CD4-positive, alpha-beta memory T cell (primary cell): Measurements from ENCODE around the gene PHB1. TPM values are rescaled to one million over a fixed set of nuclear protein-coding genes. Genes with fewer than 3 reads are reported as not detected.

Experiments
- CTCF ChIA-PET: fragments of 350-600 bp; sonication (Branson Sonifier 250); formaldehyde crosslinking; loops from one replicate; lab custom pipeline; 2021; ENCODE audit warnings: inconsistent platforms; ENCODE audit not compliant: partially characterized antibody; lab: Charles Lee
- POLR2A ChIA-PET: fragments of 350-600 bp; sonication (Branson Sonifier 250); formaldehyde crosslinking; loops from one replicate; lab custom pipeline; 2021; ENCODE audit not compliant: partially characterized antibody; lab: Charles Lee
- DNase-seq, 5 donors: peaks; one replicate each; pipeline versions ENCODE4 v3.0.0 to v3.0.0-alpha.2; 2020 to 2022; ENCODE audit warnings: mixed read lengths in 1 of 5
- H3K27ac ChIP-seq: one replicate; pipeline ENCODE4 v1.7.0; 2013; ENCODE audit warnings: low read depth, low read length
- H3K27me3 ChIP-seq: 2 replicates; pipeline ENCODE4 v1.7.0; 2013; ENCODE audit warnings: mild to moderate bottlenecking, low read length, moderate library complexity; ENCODE audit not compliant: insufficient read depth
- H3K36me3 ChIP-seq: 2 replicates; pipeline ENCODE4 v1.7.0; 2013; ENCODE audit warnings: mild to moderate bottlenecking, low read length, moderate library complexity; ENCODE audit not compliant: insufficient read depth
- H3K4me1 ChIP-seq: 2 replicates; pipeline ENCODE4 v1.7.0; 2013; ENCODE audit warnings: mild to moderate bottlenecking, low read length, moderate library complexity; ENCODE audit not compliant: insufficient read depth
- H3K4me3 ChIP-seq, 2 donors: one replicate each; pipeline ENCODE4 v1.7.0; 2013; ENCODE audit warnings: low read length in 2 of 2, mild to moderate bottlenecking in 1 of 2
- H3K9me3 ChIP-seq, 2 donors: one replicate each; pipeline ENCODE4 v1.7.0; 2013; ENCODE audit warnings: low read length in 2 of 2, control low read depth in 1 of 2; ENCODE audit not compliant: control insufficient read depth in 1 of 2
- H3K27ac Mint-ChIP-seq, 7 donors: one replicate each; pipeline ENCODE4 v1.8.0; 2020 to 2021; ENCODE audit warnings: mixed read lengths in 7 of 7, mild to moderate bottlenecking in 6 of 7, inconsistent platforms in 3 of 7, moderate library complexity in 3 of 7
- H3K27me3 Mint-ChIP-seq, 2 donors: one replicate each; pipeline ENCODE4 v1.8.0; 2020 to 2021; ENCODE audit warnings: mixed read lengths in 2 of 2
- H3K36me3 Mint-ChIP-seq, 2 donors: one replicate each; pipeline ENCODE4 v1.8.0; 2020 to 2021; ENCODE audit warnings: mixed read lengths in 2 of 2, inconsistent platforms in 1 of 2, mild to moderate bottlenecking in 1 of 2
- H3K4me1 Mint-ChIP-seq, 4 donors: one replicate each; pipeline ENCODE4 v1.8.0; 2020 to 2021; ENCODE audit warnings: mixed read lengths in 4 of 4, mild to moderate bottlenecking in 1 of 4
- H3K4me3 Mint-ChIP-seq, 8 donors: one replicate each; pipeline ENCODE4 v1.8.0; 2020 to 2021; ENCODE audit warnings: mixed read lengths in 8 of 8, mild to moderate bottlenecking in 7 of 8, moderate library complexity in 6 of 8, inconsistent platforms in 3 of 8
- H3K9me3 Mint-ChIP-seq, 8 donors: one replicate each; pipeline ENCODE4 v1.8.0; 2020 to 2021; ENCODE audit warnings: mixed read lengths in 8 of 8, mild to moderate bottlenecking in 5 of 8, inconsistent platforms in 3 of 8, moderate library complexity in 1 of 8
- intact Hi-C: fragments of 100-400 bp; cut with micrococcal nuclease; formaldehyde crosslinking; loops from one replicate; pipeline ENCODE4 v1.15.1; 2023
- polyA plus RNA-seq, 2 donors: library from polyadenylated mRNA; unstranded; fragments of 300-500 nt; fragmentation: Illumina TruSeq; gene quantifications; one replicate each; pipeline ENCODE4 v1.2.3, GENCODE V29; 2021
- total RNA-seq, 2 experiments: library from RNA; stranded (reverse); gene quantifications; one replicate each; pipeline ENCODE4 v1.2.3, GENCODE V29; 2021

PHB1 gene
- total and polyA plus RNA-seq, 4 experiments from 2014 or later: 62.0 to 202 (median 108) TPM

DNA sequence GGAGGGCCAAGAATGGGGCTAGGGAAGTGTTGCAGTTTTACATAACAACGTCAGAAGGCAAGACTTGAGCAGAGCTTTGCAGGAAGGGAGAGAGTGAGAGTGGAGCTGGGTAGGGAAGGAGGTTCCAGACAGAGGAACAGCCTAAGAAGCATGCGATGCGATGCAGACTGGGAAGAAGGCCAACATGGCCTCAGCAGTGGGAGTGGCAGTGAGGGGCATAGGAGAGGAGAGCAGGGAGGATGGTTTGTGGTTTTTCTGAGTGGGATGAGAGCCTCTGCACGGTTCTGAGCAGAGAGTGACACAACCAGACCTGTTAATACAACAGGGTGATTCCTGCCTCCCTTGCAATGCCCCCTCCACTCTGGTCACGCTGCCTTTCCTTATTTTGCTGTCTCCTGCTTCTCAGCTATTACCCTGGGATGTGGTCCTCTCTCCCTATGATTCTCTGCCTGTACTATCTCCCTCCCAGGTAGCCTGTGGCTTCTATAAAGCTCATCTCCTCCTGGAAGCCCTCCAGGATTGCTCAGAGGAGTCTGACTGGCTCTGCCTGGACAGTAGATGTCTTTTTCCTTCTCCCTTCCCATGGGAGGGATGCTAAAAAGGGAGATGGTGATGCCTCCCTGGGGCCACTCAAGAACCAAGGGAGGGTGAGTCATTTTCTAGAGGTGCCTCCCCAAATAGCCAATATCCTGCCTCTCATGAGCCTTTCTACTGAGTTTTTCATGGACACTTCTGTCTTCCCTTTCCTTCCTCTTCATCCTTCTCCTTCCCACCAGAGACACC is 41.7 kb upstream of the PHB1 start:
- H3K9me3 ChIP-seq: no peaks in the 10 kb centered on the region
- H3K4me3 ChIP-seq: no peak overlapping the region
- intact Hi-C loops: no loop called here
- H3K27me3 ChIP-seq: peaks cover 6% of the 10 kb centered on the region
- H3K27ac Mint-ChIP-seq: no peak overlapping the region
- ChIA-PET CTCF (interaction anchor here (1.6 kb wide), 1 partner anchor 100 kb away, joined by 4 read pairs; no protein-coding TSS in a partner anchor), POLR2A (no interaction called here)
- DNase-seq: no peak
- no peak overlapping the region for H3K4me3 Mint-ChIP-seq
- H3K9me3 Mint-ChIP-seq: peaks cover 0 to 1% (median 0%) of the 10 kb centered on the region in 8 donors
- peaks cover 8% of the 10 kb centered on the region for H3K4me1 ChIP-seq
- peaks cover 31 to 37% of the 10 kb centered on the region in 2 donors for H3K27me3 Mint-ChIP-seq
- H3K4me1 Mint-ChIP-seq: peaks cover 0 to 9% (median 6%) of the 10 kb centered on the region in 4 donors
- H3K27ac ChIP-seq: no peak overlapping the region
- H3K36me3 Mint-ChIP-seq: no peaks in the 10 kb centered on the region
- no peaks in the 10 kb centered on the region for H3K36me3 ChIP-seq

GRCh38 chr17:49455272-49455861 is 40.7 kb upstream of the PHB1 start:
- Mint-ChIP-seq H3K4me1 (peaks cover 0 to 11% (median 8%) of the 10 kb centered on the region in 4 donors), H3K4me3 (no peak overlapping the region), H3K27ac (no peak overlapping the region), H3K9me3 (peaks cover 0 to 1% (median 0%) of the 10 kb centered on the region in 8 donors), H3K36me3 (no peaks in the 10 kb centered on the region), H3K27me3 (peaks cover 26 to 30% of the 10 kb centered on the region in 2 donors)
- intact Hi-C loops: no loop called here
- Histone ChIP-seq H3K4me3 (no peak overlapping the region), H3K4me1 (peaks cover 8% of the 10 kb centered on the region), H3K27me3 (peaks cover 6% of the 10 kb centered on the region), H3K27ac (no peak overlapping the region), H3K36me3 (no peaks in the 10 kb centered on the region), H3K9me3 (no peaks in the 10 kb centered on the region)
- POLR2A ChIA-PET: no interaction called here
- CTCF ChIA-PET: interaction anchor here (1.6 kb wide), 1 partner anchor 101 kb away, joined by 4 read pairs; no protein-coding TSS in a partner anchor
- no peak for DNase-seq

- CTCF ChIA-PET: interaction anchor here (1.0 kb wide), 1 partner anchor 103 kb away, joined by 4 read pairs; no protein-coding TSS in a partner anchor
- peaks cover 6% of the 10 kb centered on the region for H3K27me3 ChIP-seq
- Mint-ChIP-seq H3K27me3 (peaks cover 23% of the 10 kb centered on the region in 2 donors), H3K27ac (peak overlapping the region in 1 of 7 donors; percentile 7), H3K4me1 (peaks cover 0 to 16% (median 9%) of the 10 kb centered on the region in 4 donors), H3K4me3 (no peak overlapping the region), H3K36me3 (no peaks in the 10 kb centered on the region), H3K9me3 (peaks cover 0 to 1% (median 0%) of the 10 kb centered on the region in 8 donors)
- POLR2A ChIA-PET: no interaction called here
- intact Hi-C loops: no loop called here
- peaks cover 8% of the 10 kb centered on the region for H3K4me1 ChIP-seq
- H3K36me3 ChIP-seq: no peaks in the 10 kb centered on the region
- no peak overlapping the region for H3K4me3 ChIP-seq
- H3K27ac ChIP-seq: no peak overlapping the region
- DNase-seq: no peak
- H3K9me3 ChIP-seq: no peaks in the 10 kb centered on the region
Measured at GRCh38 chr17:49454050-49454449, 39.4 kb upstream of the PHB1 start.

DNA sequence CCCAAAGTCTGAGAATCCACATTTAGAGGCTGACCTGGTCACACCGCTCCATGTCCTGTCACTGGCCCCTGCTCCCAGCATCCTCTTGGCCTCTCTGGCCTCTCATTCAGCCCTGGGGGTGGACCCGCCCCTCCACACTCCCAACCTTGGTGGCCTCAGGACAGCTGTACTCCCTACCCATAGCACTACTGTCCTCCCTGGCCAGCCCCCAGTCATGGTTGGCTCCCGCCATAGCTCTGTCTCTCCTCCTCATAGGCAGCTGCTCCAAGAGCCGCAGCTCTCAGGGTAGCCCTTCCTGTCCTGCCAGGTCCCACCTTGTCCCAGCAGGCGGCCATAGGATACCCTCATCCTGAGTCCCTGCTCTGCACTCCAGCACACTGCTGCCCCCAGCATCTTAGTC is 38.0 kb upstream of the PHB1 start:
- no peak for DNase-seq
- Mint-ChIP-seq H3K4me3 (peak overlapping the region in 1 of 8 donors; percentile 17), H3K9me3 (peaks cover 0 to 1% (median 0%) of the 10 kb centered on the region in 8 donors), H3K4me1 (peaks cover 0 to 16% (median 9%) of the 10 kb centered on the region in 4 donors), H3K36me3 (no peaks in the 10 kb centered on the region), H3K27ac (peak overlapping the region in 1 of 7 donors; percentile 76), H3K27me3 (peaks cover 15 to 16% of the 10 kb centered on the region in 2 donors)
- Histone ChIP-seq H3K4me3 (no peak overlapping the region), H3K27me3 (peaks cover 5% of the 10 kb centered on the region), H3K27ac (no peak overlapping the region), H3K9me3 (no peaks in the 10 kb centered on the region), H3K4me1 (peaks cover 8% of the 10 kb centered on the region), H3K36me3 (no peaks in the 10 kb centered on the region)
- intact Hi-C loops: no loop called here
- ChIA-PET CTCF (interaction anchor here (1.0 kb wide), 1 partner anchor 104 kb away, joined by 4 read pairs; no protein-coding TSS in a partner anchor), POLR2A (no interaction called here)

DNA sequence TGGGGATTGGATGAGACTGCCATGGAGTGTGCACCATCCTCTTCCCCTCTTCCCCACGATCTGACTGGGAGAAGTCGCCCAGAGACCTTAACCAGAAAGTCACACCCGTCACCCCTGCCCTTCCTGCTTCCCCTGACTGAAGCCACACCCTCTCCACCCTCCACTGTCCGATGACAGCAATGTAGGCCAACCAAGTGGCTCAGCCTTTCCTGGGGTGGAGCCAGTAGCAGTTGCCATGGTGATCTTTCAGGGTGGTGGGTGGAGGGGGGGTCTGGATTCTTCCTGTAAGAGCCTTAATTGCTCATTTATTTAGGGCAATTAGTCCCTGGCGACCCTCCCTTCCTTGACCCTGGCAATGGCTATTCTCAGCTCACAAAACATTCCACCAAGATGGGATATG is 37.5 kb upstream of the PHB1 start:
- intact Hi-C loops: no loop called here
- Histone ChIP-seq H3K4me1 (peaks cover 8% of the 10 kb centered on the region), H3K27me3 (peaks cover under 1% of the 10 kb centered on the region), H3K27ac (no peak overlapping the region), H3K9me3 (no peaks in the 10 kb centered on the region), H3K36me3 (no peaks in the 10 kb centered on the region), H3K4me3 (no peak overlapping the region)
- H3K9me3 Mint-ChIP-seq: peaks cover 0 to 1% (median 0%) of the 10 kb centered on the region in 8 donors
- H3K4me1 Mint-ChIP-seq: peaks cover 0 to 16% (median 9%) of the 10 kb centered on the region in 4 donors
- H3K27ac Mint-ChIP-seq: no peak overlapping the region
- ChIA-PET CTCF (no interaction called here), POLR2A (no interaction called here)
- H3K36me3 Mint-ChIP-seq: no peaks in the 10 kb centered on the region
- DNase-seq: no peak
- no peak overlapping the region for H3K4me3 Mint-ChIP-seq
- H3K27me3 Mint-ChIP-seq: peaks cover 11 to 15% of the 10 kb centered on the region in 2 donors

GRCh38 chr17:49450735-49451134 is 36.1 kb upstream of the PHB1 start:
- no peak overlapping the region for H3K27ac Mint-ChIP-seq
- CTCF ChIA-PET: interaction anchor here (1.3 kb wide), 1 partner anchor 106 kb away, joined by 3 read pairs; no protein-coding TSS in a partner anchor
- no peaks in the 10 kb centered on the region for H3K36me3 Mint-ChIP-seq

DNA sequence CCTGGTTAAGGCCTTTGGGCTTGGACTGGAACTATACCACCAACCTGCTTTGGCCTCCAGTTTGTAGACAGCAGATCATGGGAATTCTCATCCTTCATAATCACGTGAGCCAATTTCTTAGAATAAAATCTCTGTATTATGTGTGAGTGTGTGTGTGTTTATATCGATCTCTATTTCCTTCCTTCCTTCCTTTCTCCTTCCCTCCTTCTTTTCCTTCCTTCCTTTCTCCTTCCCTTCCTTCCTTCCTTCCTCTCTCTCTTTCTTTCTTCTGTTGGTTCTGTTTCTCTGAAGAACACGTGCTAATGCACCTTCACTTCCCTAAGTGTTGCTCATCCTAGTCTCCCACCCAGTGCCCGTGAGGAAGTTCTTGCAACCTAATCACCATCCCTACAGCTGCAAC is 35.5 kb upstream of the PHB1 start:
- peak overlapping the region in 1 of 7 donors; percentile 84 for H3K27ac Mint-ChIP-seq
- no peak overlapping the region for H3K4me3 ChIP-seq
- H3K36me3 ChIP-seq: no peaks in the 10 kb centered on the region
- no peak overlapping the region for H3K4me3 Mint-ChIP-seq
- ChIA-PET CTCF (no interaction called here), POLR2A (no interaction called here)
- H3K36me3 Mint-ChIP-seq: no peaks in the 10 kb centered on the region
- peaks cover 0 to 1% (median 0%) of the 10 kb centered on the region in 8 donors for H3K9me3 Mint-ChIP-seq
- peaks cover 5 to 9% of the 10 kb centered on the region in 2 donors for H3K27me3 Mint-ChIP-seq
- H3K4me1 Mint-ChIP-seq: peaks cover 0 to 16% (median 9%) of the 10 kb centered on the region in 4 donors
- no peaks in the 10 kb centered on the region for H3K9me3 ChIP-seq
- peaks cover 8% of the 10 kb centered on the region for H3K4me1 ChIP-seq
- intact Hi-C loops: no loop called here
- H3K27ac ChIP-seq: no peak overlapping the region
- DNase-seq: no peak
- peaks cover 4% of the 10 kb centered on the region for H3K27me3 ChIP-seq

More at GRCh38 chr17:49450735-49451134, 36.1 kb upstream of the PHB1 start:
- Mint-ChIP-seq H3K9me3 (peaks cover 0 to 1% (median 0%) of the 10 kb centered on the region in 8 donors), H3K4me1 (peaks cover 0 to 16% (median 9%) of the 10 kb centered on the region in 4 donors), H3K27me3 (peaks cover 5 to 9% of the 10 kb centered on the region in 2 donors), H3K4me3 (no peak overlapping the region)
- Histone ChIP-seq H3K4me3 (no peak overlapping the region), H3K4me1 (peaks cover 8% of the 10 kb centered on the region), H3K36me3 (no peaks in the 10 kb centered on the region), H3K27ac (no peak overlapping the region), H3K9me3 (no peaks in the 10 kb centered on the region), H3K27me3 (no peaks in the 10 kb centered on the region)
- DNase-seq: no peak
- POLR2A ChIA-PET: no interaction called here
- intact Hi-C loops: no loop called here
